Spleen (tissue), 11 donors: ENCODE measurements around the gene ATF3. TPM values are rescaled to one million over a fixed set of nuclear protein-coding genes. Genes with fewer than 3 reads are reported as not detected.

ENCODE experiments used
- DNase-seq: peaks from one replicate; pipeline ENCODE4 v3.0.0-alpha.2; 2020
- H3K27ac ChIP-seq, 8 donors: fragments of 200-600 bp; sonication (generic) in 7 of 8; 1 replicate in 4 of 8; 2 replicates in 4 of 8; pipeline versions ENCODE4 v1.5.0 to v1.8.0; 2016 to 2021; ENCODE audit warnings: inconsistent platforms in 4 of 8, mild to moderate bottlenecking in 4 of 8, moderate library complexity in 1 of 8
- H3K27me3 ChIP-seq, 7 donors: fragments of 200-600 bp; sonication (generic) in 6 of 7; replicated peaks in 1 of 7; 1 replicate in 4 of 7; 2 replicates in 3 of 7; pipeline versions ENCODE4 v1.5.0 to v1.8.0; 2016 to 2021; ENCODE audit warnings: inconsistent platforms in 3 of 7, mild to moderate bottlenecking in 1 of 7
- H3K36me3 ChIP-seq, 6 donors: fragments of 200-600 bp; sonication (generic) in 5 of 6; 1 replicate in 4 of 6; 2 replicates in 2 of 6; pipeline versions ENCODE4 v1.5.0 to v1.8.0; 2016 to 2021; ENCODE audit warnings: inconsistent platforms in 2 of 6
- H3K4me1 ChIP-seq, 6 donors: fragments of 200-600 bp; sonication (generic) in 5 of 6; 1 replicate in 3 of 6; 2 replicates in 3 of 6; pipeline versions ENCODE4 v1.5.0 to v1.8.0; 2016 to 2021; ENCODE audit warnings: inconsistent platforms in 3 of 6
- H3K4me3 ChIP-seq, 8 donors: fragments of 200-600 bp; sonication (generic) in 7 of 8; 1 replicate in 4 of 8; 2 replicates in 4 of 8; pipeline versions ENCODE4 v1.5.0 to v1.8.0; 2016 to 2021; ENCODE audit warnings: inconsistent platforms in 4 of 8, mild to moderate bottlenecking in 4 of 8, moderate library complexity in 2 of 8
- H3K9me3 ChIP-seq, 8 donors: fragments of 200-600 bp; sonication (generic) in 7 of 8; 1 replicate in 4 of 8; 2 replicates in 4 of 8; pipeline versions ENCODE4 v1.5.0 to v1.8.0; 2016 to 2021; ENCODE audit warnings: inconsistent platforms in 4 of 8
- CTCF ChIP-seq, 11 experiments: fragments of 200-600 bp in 7 of 11; fragments of 450-650 bp in 4 of 11; sonication (generic) in 4 of 11; IDR thresholded peaks in 8 of 11; conservative IDR thresholded peaks in 3 of 11; 1 replicate in 7 of 11; 2 replicates in 4 of 11; pipeline versions ENCODE4 v1.4.0 to v1.8.0; 2016 to 2021; ENCODE audit warnings: antibody characterized with exemption in 11 of 11, inconsistent platforms in 4 of 11, mild to moderate bottlenecking in 1 of 11
- POLR2A ChIP-seq, 3 donors: fragments of 450-650 bp; IDR thresholded peaks; one replicate each; pipeline ENCODE4 v1.5.1; 2017; ENCODE audit warnings: antibody characterized with exemption in 3 of 3, mild to moderate bottlenecking in 1 of 3
- POLR2AphosphoS5 ChIP-seq, 3 donors: sonication (generic); formaldehyde crosslinking; IDR thresholded peaks; one replicate each; pipeline ENCODE4 v1.5.1; 2017; ENCODE audit warnings: antibody characterized with exemption in 3 of 3
- WGBS, 5 donors: extraction: QIAGEN DNeasy Blood & Tissue Kit in 3 of 5; methylation state at CpG; one replicate each; pipeline versions ENCODE4 v1.1.5 to v1.1.7; 2013 to 2018; 5-methylcytosine and 5-hydroxymethylcytosine counted together
- intact Hi-C: fragments of 100-400 bp; cut with DNase I; formaldehyde crosslinking; loops from one replicate; pipeline ENCODE4 v1.15.0; 2023; ENCODE audit warnings: low total_unique reads
- polyA plus RNA-seq, 3 donors: library from polyadenylated mRNA; stranded (reverse); fragments of 200-250 nt; gene quantifications; one replicate each; pipeline ENCODE4 v1.2.1, GENCODE V29; 2013
- total RNA-seq, 7 donors: library from RNA; depleted of rRNA in 3 of 7; stranded (reverse); fragments of >200 nt in 3 of 7; fragmentation: NEBNext Ultra II Directional in 4 of 7; extraction: Animal tissue kit (Norgen Biotek cat#: 25700) in 4 of 7; gene quantifications; one replicate each; pipeline versions ENCODE4 v1.1.0 to v1.2.1, GENCODE V29; 2016 to 2021
- donor health status: healthy with polysubstance abuse.
- donor health status: DM: no; HTN: no; CAD: no; lungs with moderate emphysema.
- donor health status: DM: no; HTN: no; CAD: no.
- donor health status: Bipolar disorder and iron deficiency.
- donor health status: healthy.
- donor health status: DM: no; HTN: no; CAD: no.
- donor health status: DM: yes; HTN: yes; CAD: no.

The ATF3 gene
- total and polyA plus RNA-seq, 10 donors, result 1.4 to 31.8 (median 7.4) TPM

- WGBS, 5 donors, result 0 to 1% (median 1%) methylated on average over 32 to 34 of the region's 34 CpGs
- TF ChIP-seq POLR2A (IDR thresholded peaks at IDR 0.05) (no peak), CTCF (IDR thresholded peaks at IDR 0.05 in 8 of 11, conservative IDR thresholded peaks at IDR 0.05 in 3 of 11) (no peak), POLR2AphosphoS5 (IDR thresholded peaks at IDR 0.05) (no peak)
- peak overlapping the region in 4 of 8 donors; percentile 88 to 93 (median 92) for H3K27ac ChIP-seq
- no peaks in the 10 kb centered on the region for H3K36me3 ChIP-seq
- H3K4me1 ChIP-seq, result peaks cover 14 to 51% (median 35%) of the 10 kb centered on the region in 6 donors
- H3K4me3 ChIP-seq, result peak overlapping the region; percentile 62 to 92 (median 70)
- intact Hi-C loops, result loop anchor here (10.0 kb wide), 1 partner anchor 53 kb away; no protein-coding TSS in a partner anchor
- peaks cover 5 to 87% (median 70%) of the 10 kb centered on the region in 7 donors for H3K27me3 ChIP-seq
- no peaks in the 10 kb centered on the region for H3K9me3 ChIP-seq
- DNase-seq, result no peak
Measured at GRCh38 chr1:212607206-212607912, 1.2 kb upstream of the ATF3 start.

GRCh38 chr1:212607913-212608391 is 609 bp upstream of the ATF3 start:
- 0 to 1% (median 1%) methylated on average over 25 to 39 of the region's 39 CpGs for WGBS, 5 donors
- DNase-seq, result peak; percentile 83
- H3K27me3 ChIP-seq, result peaks cover 5 to 81% (median 66%) of the 10 kb centered on the region in 7 donors
- peaks cover 14 to 51% (median 35%) of the 10 kb centered on the region in 6 donors for H3K4me1 ChIP-seq
- H3K27ac ChIP-seq, result peak overlapping the region; percentile 46 to 93 (median 89)
- intact Hi-C loops, result loop anchor here (10.0 kb wide), 1 partner anchor 53 kb away; no protein-coding TSS in a partner anchor
- TF ChIP-seq POLR2A (IDR thresholded peaks at IDR 0.05) (peak in 1 of 3 donors; percentile 7), CTCF (IDR thresholded peaks at IDR 0.05 in 8 of 11, conservative IDR thresholded peaks at IDR 0.05 in 3 of 11) (no peak), POLR2AphosphoS5 (IDR thresholded peaks at IDR 0.05) (no peak)
- H3K4me3 ChIP-seq, result peak overlapping the region; percentile 62 to 92 (median 70)
- H3K9me3 ChIP-seq, result no peaks in the 10 kb centered on the region
- no peaks in the 10 kb centered on the region for H3K36me3 ChIP-seq

GRCh38 chr1:212608959-212609700 is 569 bp downstream of the ATF3 start:
- DNase-seq, result peak; percentile 88
- Histone ChIP-seq H3K36me3 (no peaks in the 10 kb centered on the region), H3K4me3 (peak overlapping the region; percentile 62 to 92 (median 70)), H3K27me3 (peaks cover 5 to 72% (median 55%) of the 10 kb centered on the region in 7 donors), H3K27ac (peak overlapping the region; percentile 51 to 93 (median 89)), H3K4me1 (peaks cover 14 to 55% (median 35%) of the 10 kb centered on the region in 6 donors), H3K9me3 (no peaks in the 10 kb centered on the region)
- WGBS, 5 donors, result 0 to 1% (median 0%) methylated on average over 48 to 75 of the region's 75 CpGs
- TF ChIP-seq POLR2AphosphoS5 (IDR thresholded peaks at IDR 0.05) (peak in 1 of 3 donors; percentile 30), POLR2A (IDR thresholded peaks at IDR 0.05) (no peak), CTCF (IDR thresholded peaks at IDR 0.05 in 8 of 11, conservative IDR thresholded peaks at IDR 0.05 in 3 of 11) (peak in 10 of 11 experiments; percentile 5 to 60 (median 44))
- intact Hi-C loops, result loop anchor here (10.0 kb wide), 1 partner anchor 54 kb away; no protein-coding TSS in a partner anchor
